Measurements from ENCODE around the gene HYLS1.

- TF ChIP-seq EP300 (IDR thresholded peaks at IDR 0.05) = no peak
- TF ChIP-seq POLR2AphosphoS5 (IDR thresholded peaks at IDR 0.05) = no peak
These were observed 62.7 kb downstream of the HYLS1 start for GRCh38 chr11:125950178-125950490.
